Measurements from ENCODE around the gene ACACA.
A peak's percentile ranks its signal among the peaks of the same experiment; 100 is the strongest.
"Not testable (repeated sequence)": the region's sequence is repeated elsewhere in the genome, so short reads cannot be mapped to it uniquely, and the experiment has no call there.

The ACACA gene

GRCh38 chr17:37393352-37393751 lies 13.3 kb downstream of the ACACA start:
- DNase-seq (ENCODE audit: low spot score): no peak

GRCh38 chr17:37392024-37392590 lies 14.5 kb downstream of the ACACA start:
- DNase-seq (ENCODE audit: low spot score): no peak

- no peak for DNase-seq (ENCODE audit: low spot score)
These were observed 15.5 kb downstream of the ACACA start for GRCh38 chr17:37391146-37391545.

GRCh38 chr17:37389160-37389559 lies 17.5 kb downstream of the ACACA start:
- DNase-seq (ENCODE audit: low spot score): no peak

GRCh38 chr17:37388266-37388665 lies 18.4 kb downstream of the ACACA start:
- no peak for DNase-seq (ENCODE audit: low spot score)

- no peak for DNase-seq (ENCODE audit: low spot score)
These were observed 20.2 kb downstream of the ACACA start for GRCh38 chr17:37386462-37386861.

GRCh38 chr17:37385474-37385990 lies 21.1 kb downstream of the ACACA start:
- no peak for DNase-seq (ENCODE audit: low spot score)

GRCh38 chr17:37384560-37385149 lies 22.0 kb downstream of the ACACA start:
- DNase-seq (ENCODE audit: low spot score): no peak

GRCh38 chr17:37382056-37382455 lies 24.6 kb downstream of the ACACA start:
- DNase-seq (ENCODE audit: low spot score): no peak

GRCh38 chr17:37375706-37376105 lies 30.9 kb downstream of the ACACA start, which contains the start of gene C17orf78:
TSS of gene C17orf78 (plus strand) at chr17:37375985. CDS start at chr17:37376093, 108 bp downstream.
- DNase-seq (ENCODE audit: low spot score): no peak

- DNase-seq (ENCODE audit: low spot score): peak; percentile 68
These were observed 33.0 kb downstream of the ACACA start for GRCh38 chr17:37373530-37374159.

- DNase-seq (ENCODE audit: low spot score): no peak
These were observed 38.1 kb downstream of the ACACA start for GRCh38 chr17:37368577-37368976.

- no peak for DNase-seq (ENCODE audit: low spot score)
These were observed 41.0 kb downstream of the ACACA start for GRCh38 chr17:37365589-37365988.

GRCh38 chr17:37361543-37361942 lies 45.1 kb downstream of the ACACA start:
- no peak for DNase-seq (ENCODE audit: low spot score)

GRCh38 chr17:37360632-37361031 lies 46.0 kb downstream of the ACACA start:
- DNase-seq (ENCODE audit: low spot score): no peak

GRCh38 chr17:37359682-37360188 lies 46.9 kb downstream of the ACACA start:
- DNase-seq (ENCODE audit: low spot score): no peak

GRCh38 chr17:37358830-37359681 lies 47.6 kb downstream of the ACACA start:
- peak; percentile 86 for DNase-seq (ENCODE audit: low spot score)

GRCh38 chr17:37358098-37358829 lies 48.4 kb downstream of the ACACA start:
- DNase-seq (ENCODE audit: low spot score): peak; percentile 24

- not testable (repeated sequence) for DNase-seq (ENCODE audit: low spot score)
These were observed 49.7 kb downstream of the ACACA start for GRCh38 chr17:37356796-37357569.

GRCh38 chr17:37346863-37347402 lies 59.7 kb downstream of the ACACA start:
- not testable (repeated sequence) for DNase-seq (ENCODE audit: low spot score)
